GM21526 (cell line): ENCODE data around the gene SLC6A3.

Source experiments
- ATAC-seq: cut with Tn5 transposase; IDR thresholded peaks from one replicate; pipeline ENCODE4 v1.9.1; 2021; ENCODE audit warnings: moderate library complexity; ENCODE audit not compliant: unreplicated experiment, low FRiP score

Gene SLC6A3

DNA sequence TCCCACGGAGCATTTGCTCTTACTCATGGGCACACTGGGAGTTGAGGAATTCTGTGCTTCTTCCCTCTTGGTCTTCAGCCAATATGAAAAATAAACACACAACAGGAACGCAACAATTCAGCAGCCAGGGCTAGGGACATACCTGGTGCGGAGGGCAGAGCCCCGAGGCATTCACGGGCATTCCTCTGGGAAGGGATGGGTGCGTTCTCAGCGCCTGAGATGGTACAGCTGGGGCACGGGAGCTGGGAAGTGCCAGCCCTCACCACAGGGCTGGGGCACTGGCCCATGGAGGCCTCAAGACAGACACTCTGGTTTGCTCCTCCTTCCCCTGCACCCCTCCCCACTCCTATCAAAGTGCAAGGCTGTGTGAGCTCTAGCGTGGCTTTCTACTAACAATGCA lies 2.1 kb downstream of the SLC6A3 start:
- no peak for ATAC-seq

DNA sequence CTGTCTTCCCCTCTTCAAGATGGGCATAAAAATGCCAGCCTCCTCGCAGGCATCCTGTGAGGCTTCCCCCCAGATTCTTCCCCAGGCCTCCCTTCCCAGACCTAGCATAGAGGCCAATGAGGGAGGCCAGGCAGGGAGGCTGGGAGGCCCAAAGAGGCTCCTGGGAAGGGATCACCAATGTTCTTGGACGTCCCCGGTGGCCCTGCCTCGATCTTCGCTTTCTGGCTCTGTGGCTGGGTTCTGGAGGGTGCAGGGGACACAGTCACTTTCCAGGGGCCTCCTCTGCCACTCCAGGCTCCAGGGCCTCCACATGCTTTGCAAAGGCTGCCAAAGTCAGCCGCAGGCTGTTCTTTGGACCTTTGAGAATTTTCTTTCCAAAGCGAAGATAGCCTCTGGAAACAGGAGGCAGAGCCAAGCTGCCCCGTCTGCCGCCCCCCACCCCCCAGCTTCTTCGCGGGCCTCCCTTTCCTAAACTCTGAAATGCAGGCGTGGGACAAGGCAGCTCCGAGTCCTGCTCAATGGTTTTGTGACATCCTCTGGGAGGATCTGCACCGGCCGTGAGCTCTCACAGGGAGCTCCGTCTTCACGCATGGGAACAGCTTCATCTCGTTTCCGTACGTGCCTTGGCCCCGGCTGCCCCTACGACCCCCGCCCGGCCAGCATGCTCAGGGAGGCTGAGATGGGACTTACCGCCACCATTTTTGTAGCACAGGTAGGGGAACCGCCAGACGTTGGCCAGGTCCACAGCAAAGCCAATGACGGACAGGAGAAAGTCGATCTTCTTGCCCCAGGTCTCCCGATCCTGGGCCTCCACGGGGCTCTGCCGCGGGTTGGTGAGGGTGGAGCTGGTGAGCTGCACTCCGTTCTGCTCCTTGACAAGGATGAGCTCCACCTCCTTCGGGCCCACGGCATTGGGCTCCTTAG lies 2.8 kb downstream of the SLC6A3 start:
- no peak for ATAC-seq

DNA sequence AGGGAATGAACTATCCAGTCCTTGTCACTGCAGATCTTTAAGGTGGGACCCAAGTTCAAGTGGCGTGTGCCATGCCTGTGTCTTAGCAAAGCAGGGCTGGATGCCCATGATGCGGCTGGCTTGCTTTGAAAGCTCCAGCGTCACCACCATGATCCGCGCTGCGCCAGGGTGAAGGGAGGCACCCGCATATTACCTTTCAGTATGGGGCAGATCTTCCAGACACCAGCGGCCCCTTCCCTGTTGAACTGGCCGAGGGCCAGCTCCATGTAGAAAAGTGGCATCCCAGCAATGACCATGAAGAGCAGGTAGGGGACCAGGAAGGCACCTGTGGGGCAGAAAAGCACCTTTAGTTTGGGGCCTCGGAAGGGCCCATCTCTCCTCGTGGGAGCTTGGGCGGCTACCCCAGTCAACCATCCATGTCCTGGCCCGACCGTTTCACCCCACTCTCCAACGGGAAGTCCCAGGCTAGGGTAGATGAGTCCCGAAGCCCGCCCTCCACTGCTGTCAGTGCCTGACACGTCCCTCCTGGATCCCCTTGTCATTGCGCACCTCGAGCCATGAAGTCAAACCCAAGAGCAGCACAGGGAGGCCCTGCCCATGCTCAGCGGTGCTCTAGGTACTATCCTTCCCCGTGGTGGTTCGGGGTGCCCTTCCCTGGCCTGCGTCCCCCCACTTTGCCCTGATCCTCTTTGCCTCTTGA lies 3.9 kb downstream of the SLC6A3 start:
- ATAC-seq: no peak

DNA sequence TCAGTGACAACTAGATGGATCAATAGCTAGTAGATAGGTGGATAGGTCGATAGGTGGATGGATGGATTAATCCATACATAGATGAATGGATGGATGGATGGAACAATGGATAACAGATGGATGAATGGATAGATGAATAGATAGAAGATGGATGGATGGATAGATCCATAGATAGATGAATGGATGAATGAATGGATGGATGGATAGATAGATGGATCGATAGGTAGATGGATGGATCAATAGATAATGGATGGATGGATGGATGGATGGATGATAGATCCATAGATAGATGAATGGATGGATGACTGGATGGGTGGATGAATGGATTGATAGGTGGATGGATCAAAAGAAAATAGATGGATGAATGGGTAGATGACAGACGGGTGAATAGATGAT lies 5.1 kb downstream of the SLC6A3 start:
- no peak for ATAC-seq

DNA sequence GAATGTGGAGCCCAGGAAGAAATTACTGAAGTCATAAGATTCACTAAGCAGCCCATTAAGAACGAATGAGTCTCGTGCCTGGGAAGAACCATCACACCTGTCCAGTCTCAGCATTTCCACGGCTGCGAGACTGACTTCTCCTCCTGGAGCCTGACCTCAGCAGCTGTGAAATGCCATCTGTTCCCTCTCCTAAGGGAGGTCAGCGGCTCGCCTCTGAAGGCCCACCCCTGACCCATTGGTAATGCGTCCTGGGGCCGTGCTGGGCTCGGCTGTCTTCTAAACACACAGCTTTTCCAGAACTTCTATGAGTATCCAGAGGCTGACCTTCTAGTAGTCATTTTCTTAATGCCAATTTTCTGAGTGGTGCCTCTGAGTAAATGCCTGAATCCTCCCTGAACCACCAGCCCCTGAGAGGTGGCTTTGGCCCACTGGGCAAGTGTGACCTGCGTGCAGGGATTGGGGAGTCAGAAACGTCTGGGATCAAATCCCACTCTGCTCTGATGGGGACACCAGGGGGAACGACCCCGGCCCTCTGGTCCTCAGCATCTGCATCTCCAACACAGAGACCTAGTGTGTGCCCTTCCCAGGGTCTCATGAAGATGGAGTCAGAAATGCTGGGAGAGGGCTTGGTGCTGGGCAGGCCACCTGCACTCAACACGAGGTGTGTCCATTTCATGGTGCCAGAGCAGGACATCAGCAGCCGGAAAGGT lies 5.7 kb downstream of the SLC6A3 start:
- no peak for ATAC-seq

DNA sequence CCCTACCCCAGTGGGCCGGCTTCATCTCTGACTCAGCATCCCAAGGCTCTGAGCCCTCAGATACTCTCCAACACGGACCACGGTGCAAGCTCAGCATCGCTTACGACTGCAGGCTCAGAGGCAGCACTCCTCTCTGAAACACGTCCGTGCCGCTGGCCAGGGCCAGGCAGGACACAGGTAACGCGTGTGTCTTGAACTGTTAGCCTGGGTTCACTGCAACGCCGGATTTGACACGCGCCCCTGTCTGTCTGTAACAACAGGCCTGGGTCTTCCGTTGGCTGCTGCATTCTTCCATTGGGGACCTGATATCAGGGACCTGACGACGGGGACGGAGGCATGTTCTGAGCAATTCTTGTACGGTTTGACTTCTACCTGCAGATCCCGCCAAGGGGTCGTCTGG lies 6.4 kb downstream of the SLC6A3 start:
- no peak for ATAC-seq

DNA sequence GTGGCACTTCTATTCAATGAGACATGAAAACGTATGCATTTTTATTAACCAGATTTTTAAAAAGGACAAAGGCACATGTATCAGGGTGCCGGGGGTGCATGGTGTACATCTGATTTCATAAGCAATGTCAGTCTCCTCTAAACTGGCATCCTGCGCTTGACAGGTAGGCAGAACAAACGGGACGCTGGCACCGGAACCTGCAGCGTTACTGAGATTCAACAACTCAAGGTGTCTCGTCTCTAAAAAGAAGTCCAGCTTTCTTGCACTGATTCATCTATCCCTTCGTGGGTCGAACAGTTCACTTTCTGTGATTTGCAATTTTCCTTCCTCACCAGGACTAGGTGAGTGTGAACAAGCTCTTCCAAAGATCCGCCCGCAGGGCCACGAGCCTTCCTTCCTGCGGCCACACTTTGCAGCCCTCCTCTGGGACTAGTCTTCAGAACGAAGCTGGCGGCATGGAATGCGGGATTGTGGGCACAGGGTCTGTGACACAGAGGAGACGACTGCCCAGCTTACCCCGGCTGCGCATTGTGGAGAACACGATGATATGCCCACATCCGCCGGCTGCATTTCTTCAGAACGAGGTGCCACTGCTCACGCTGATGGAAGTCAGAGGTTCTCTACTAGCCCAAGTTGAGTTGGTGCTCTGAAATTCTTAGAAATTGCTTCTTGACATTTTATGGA lies 7.2 kb downstream of the SLC6A3 start:
- ATAC-seq: no peak

DNA sequence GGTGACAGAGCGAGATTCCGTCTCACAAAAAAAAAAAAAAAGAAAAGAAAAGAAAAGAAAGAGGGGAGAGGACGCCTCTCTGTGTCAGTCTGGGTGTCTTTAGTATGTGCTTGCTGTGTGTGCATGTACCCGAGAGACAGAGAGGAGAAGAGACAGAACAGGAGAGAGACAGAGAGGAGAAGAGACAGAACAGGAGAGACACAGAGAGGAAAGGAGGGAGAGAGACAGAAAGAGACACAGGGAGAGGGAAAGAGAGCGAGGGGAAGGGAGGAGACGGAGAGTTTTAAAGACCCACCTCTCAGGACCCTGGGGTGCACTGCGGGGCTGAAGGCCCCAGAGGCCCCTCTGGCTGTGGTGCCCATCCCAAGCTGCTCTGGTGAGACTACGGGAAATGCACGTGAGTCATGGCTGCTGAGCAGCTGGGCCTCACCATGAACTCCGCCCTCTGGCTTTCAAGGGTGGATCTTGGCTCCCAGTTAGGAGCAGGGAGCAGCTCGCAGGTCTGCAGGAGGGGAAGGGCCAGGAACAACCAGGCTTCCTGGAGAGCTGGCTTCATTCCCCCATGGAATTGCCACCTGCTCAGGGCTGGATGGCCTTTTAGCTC lies 7.9 kb downstream of the SLC6A3 start:
- no peak for ATAC-seq

DNA sequence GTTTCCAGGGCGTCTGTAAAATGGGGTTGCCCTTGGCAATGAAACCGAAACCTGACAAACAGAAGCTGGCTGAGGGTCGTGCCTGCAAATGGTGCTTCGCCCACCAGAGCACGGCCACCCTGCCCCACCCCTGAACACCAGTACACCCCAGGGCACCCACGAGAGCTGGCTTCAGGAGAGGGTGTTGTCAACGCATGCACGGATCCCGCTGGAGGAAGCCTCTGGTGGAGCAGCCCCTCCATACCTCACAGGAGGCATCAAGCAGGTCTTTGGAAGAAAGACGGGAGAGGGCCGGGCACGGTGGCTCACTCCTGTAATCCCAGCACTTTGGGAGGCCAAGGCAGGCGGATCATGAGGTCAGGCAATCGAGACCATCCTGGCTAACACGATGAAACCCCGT lies 8.6 kb downstream of the SLC6A3 start:
- no peak for ATAC-seq

DNA sequence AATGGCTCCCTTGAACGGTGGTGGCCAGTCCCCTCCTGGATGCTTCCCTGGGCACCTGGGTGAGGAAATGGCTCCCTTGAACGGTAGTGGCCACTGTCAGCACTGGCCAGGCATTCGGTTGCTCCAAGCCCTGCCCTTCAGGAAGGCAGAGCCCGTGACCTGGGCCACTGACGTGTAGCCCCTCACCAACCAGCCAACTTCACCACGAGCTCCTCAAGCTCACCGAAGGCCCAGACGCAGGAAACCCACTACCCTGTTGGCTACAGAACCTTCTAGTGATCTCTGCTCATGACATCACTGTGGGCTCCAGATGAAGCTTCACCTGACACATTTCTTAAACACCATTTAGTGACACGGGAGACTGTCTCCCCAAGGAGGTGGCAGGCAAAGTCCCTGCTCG lies 9.2 kb downstream of the SLC6A3 start:
- ATAC-seq: no peak

DNA sequence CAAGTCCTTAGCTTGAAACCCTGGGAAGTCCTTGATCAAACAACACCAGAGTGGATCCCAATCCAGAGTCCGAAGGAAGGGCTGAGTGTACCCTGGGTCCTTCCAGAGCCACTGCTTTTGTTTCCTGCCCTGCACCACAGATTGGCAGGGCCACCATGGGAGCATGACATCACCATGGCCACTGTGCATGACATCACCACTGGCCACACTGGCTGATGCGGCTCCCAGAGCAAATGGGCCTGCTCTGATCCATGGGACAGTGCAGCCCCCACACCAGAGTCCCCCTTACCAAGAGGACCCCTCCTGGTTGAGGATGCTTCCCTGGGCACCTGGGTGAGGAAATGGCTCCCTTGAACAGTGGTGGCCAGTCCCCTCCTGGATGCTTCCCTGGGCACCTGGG lies 9.9 kb downstream of the SLC6A3 start:
- ATAC-seq: no peak

DNA sequence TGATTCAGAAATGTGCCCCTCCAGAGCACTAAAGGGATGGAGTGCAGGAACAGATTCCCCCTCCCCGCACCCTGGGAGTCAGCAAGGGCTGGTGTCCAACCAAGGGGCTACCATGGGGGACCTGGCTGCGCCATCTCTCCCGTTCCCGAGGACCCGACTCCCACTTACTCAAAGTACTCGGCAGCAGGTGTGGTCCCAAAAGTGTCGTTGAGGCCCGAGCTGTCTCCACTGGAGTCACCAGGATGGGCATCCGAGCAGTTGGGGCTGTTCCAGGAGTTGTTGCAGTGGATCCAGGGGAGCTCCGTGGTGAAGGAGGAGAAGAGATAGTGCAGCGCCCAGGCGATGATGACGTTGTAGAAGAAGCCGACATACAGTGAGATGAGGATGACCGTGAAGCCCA lies 12.9 kb downstream of the SLC6A3 start:
- ATAC-seq: no peak

DNA sequence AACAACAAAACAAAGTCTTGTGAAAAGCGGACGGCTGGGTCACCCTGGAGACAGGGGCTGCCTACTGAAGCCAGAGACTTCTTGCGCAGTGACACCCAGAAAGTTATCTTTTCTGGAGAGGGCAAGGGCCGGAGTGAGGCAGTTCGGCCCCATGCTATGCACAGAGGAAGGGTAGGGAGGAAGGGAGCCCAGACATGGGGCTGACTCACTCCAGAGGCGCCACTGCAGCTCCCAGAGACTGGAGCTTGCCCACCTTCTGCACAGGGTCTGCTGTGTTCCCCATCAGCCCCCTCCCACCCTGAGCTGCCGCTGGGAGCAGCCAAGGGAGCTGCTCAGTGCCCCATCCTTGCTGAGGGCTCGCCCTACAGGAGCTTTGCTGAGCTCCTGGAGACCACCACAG lies 13.3 kb downstream of the SLC6A3 start:
- no peak for ATAC-seq

DNA sequence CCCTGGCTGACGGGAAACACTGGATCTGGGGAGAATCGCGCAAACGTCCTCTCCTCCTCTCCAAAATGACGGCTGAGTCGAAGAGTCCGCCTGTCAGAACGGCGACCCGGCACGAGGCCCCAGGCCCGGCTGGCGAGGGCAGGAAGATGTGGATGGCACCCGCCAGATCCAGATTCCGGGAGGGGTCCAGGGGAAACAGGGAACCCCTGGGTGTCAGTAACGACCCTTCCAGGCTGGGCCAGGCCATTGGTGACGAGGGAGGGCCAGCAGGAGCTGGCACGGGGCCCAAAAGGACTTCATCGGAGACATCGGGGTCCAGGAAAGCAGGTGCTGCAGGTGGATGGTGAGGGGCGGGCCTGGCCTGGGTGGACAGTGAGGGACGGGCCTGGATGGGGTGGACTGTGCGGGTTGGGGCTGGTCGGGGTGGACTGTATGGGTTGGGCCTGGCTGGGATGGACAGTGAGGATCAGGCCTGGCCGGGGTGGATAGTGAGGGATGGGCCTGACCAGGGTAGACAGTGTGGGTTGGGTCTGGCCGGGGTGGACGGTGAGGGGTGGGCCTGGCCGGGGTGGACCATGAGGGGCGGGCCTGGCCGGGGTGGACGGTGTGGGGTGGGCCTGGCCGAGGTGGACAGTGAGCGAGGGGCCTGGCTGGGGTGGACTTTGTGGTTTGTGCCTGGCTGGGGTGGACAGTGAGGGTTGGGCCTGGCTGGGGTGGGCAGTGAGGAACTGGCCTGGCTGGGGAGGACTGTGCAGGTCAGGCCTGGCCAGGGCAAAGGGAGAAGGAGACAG lies 14.0 kb downstream of the SLC6A3 start:
- ATAC-seq: no peak

DNA sequence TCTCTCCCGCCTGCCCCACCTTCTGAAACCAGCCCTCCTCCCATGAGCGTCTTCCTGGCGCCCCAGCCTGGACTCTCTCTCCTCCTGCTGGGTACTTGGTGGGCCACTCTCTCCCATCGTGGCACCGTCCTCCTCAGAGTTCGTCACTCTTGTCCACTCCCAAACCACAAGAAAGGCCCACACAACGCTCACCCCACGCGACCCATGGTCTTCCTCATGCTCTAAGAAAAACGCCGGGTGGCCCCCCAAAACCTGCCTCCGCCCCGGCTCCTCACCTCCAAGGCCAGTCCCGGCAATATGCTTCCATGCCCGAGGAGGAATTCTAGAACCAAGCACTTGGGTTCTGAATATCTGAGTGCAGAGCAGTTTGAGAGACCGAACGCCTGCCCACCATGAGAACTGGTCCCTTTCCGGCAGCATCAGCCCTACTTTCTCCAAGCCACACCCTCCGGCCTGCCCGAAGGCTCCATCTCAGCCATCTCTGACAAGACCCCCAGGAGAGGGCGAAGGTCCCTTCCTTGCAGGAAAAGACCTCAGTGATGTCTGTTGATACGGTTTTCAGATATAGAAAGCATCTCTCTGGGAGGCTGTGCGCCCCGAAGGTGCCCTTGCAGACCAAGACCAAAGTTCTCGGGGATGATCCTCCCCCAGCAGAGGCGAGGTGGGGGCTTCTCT lies 15.0 kb downstream of the SLC6A3 start:
- ATAC-seq: no peak

DNA sequence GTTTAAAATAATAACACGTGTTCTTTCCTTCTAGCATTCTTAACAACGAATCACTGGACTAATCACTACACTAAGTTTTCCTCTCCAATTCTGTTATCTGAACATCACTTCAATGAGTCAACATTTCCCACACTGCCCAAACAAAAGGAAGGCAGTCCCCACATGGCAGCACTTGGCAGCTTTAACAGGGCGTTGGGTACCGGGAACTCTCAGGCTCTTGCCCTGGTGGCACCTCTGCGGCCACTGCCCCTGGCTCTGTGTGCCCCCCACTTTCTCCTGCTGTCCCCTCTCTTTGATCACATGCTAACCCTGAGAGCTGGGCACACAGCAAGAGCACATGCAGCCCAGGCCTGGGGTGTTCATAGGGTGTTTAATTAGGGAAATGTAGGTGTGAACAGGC lies 15.7 kb downstream of the SLC6A3 start:
- no peak for ATAC-seq

DNA sequence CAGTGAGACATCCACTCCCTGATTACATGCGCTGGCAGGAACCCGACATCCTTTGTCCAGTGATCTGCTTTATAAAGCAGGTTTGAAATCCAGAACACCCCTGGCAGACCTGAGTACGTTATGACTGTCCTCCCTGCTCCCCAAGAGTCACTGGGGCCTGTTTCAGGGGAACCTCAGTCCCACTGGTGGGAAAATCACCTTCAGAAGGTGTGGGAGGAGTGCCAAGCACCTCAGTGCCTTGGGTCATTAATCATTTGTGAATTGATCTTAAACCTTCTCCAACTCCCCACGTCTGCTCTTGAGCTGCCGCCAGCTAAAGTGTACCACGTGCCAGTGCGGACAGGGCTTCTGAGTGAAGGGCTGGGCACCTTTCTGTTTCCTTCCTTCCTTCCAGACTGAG lies 16.2 kb downstream of the SLC6A3 start:
- no peak for ATAC-seq

DNA sequence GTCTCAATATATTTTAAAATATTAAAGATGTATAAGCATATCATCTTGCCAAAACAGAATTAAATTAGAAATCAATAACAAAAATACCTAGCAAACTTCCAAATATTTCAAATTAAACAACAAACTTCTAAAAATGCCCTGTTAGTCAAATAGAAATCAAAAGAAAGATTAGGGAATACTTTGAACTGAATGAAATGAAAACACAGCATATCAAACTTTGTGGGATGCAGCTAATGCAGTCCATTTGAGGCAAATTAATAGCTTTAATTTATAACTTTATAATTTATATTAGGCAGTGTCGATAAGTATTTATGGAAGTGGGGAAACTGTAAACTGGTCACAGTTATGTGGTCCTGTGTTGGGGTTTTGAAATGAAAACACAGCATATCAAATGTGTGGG lies 17.1 kb downstream of the SLC6A3 start:
- ATAC-seq: no peak

DNA sequence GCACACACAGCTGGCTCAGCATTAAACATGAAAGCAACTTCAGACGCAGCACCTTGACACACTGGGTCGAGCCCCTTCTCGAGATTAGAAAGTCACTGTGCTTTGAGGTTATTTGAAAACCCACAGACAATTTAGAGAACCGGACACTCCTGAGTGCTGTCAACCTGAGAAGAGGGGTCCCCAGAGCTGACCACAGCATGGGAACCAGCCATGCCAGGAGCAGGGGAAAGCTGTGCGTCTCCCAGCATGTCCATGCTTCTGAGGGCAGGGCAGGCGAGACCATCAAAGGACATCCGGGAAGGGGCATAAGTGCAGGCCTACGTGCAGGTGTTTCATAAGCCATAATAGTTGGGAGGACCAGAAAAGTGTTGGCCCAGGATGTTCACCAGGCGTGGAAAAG lies 20.5 kb downstream of the SLC6A3 start:
- ATAC-seq: no peak
